CD4-positive, alpha-beta T cell (primary cell): Measurements from ENCODE around the gene SVBP. TPM values are rescaled to one million over a fixed set of nuclear protein-coding genes. Genes with fewer than 3 reads are reported as not detected.

Experiments used
- ATAC-seq: fragments of 200-7000 bp; cut with Tn5 transposase; one replicate; pipeline ENCODE4 v1.10.0; 2022; ENCODE audit warnings: mild to moderate bottlenecking; ENCODE audit not compliant: poor library complexity
- CTCF ChIA-PET: fragments of 350-600 bp; sonication (Branson Sonifier 250); formaldehyde crosslinking; loops from one replicate; lab custom pipeline; 2021; ENCODE audit warnings: antibody characterized with exemption, inconsistent platforms; lab: Charles Lee
- POLR2A ChIA-PET: fragments of 350-600 bp; sonication (Branson Sonifier 250); formaldehyde crosslinking; loops from one replicate; lab custom pipeline; 2021; ENCODE audit warnings: antibody characterized with exemption, inconsistent platforms; lab: Charles Lee
- DNase-seq, 14 experiments: peaks; one replicate each; pipeline ENCODE4 v3.0.0-alpha.2; 2013 to 2020; ENCODE audit warnings: mixed read lengths in 2 of 14
- H3K27ac ChIP-seq, 2 donors: one replicate each; pipeline versions ENCODE4 v1.5.1 to v1.7.0; 2013; ENCODE audit warnings: low read length in 2 of 2, low read depth in 1 of 2, mild to moderate bottlenecking in 1 of 2
- H3K27me3 ChIP-seq, 2 experiments: 1 replicate in 1 of 2; 2 replicates in 1 of 2; pipeline versions ENCODE4 v1.6.1 to v1.7.0; 2013; ENCODE audit warnings: low read length in 2 of 2, control low read depth in 1 of 2, mild to moderate bottlenecking in 1 of 2, moderate library complexity in 1 of 2; ENCODE audit not compliant: insufficient read depth in 2 of 2, control insufficient read depth in 1 of 2
- H3K36me3 ChIP-seq: one replicate; pipeline ENCODE4 v1.6.1; 2013; ENCODE audit warnings: low read length, control low read depth; ENCODE audit not compliant: insufficient read depth
- H3K4me1 ChIP-seq: one replicate; pipeline ENCODE4 v1.6.1; 2013; ENCODE audit warnings: low read length, control low read depth; ENCODE audit not compliant: insufficient read depth
- H3K4me3 ChIP-seq: one replicate; pipeline ENCODE4 v1.5.1; 2013; ENCODE audit warnings: mild to moderate bottlenecking, low read length, moderate library complexity
- H3K9me3 ChIP-seq, 2 experiments: 1 replicate in 1 of 2; 2 replicates in 1 of 2; pipeline versions ENCODE4 v1.6.1 to v1.7.0; 2013; ENCODE audit warnings: low read length in 2 of 2, mild to moderate bottlenecking in 2 of 2, control low read depth in 1 of 2, moderate library complexity in 1 of 2; ENCODE audit not compliant: control insufficient read depth in 1 of 2, insufficient read depth in 1 of 2
- H3K27ac Mint-ChIP-seq: one replicate; pipeline ENCODE4 v1.8.0; 2020; ENCODE audit warnings: mixed read lengths
- H3K27me3 Mint-ChIP-seq: one replicate; pipeline ENCODE4 v1.8.0; 2021; ENCODE audit warnings: mixed read lengths
- H3K36me3 Mint-ChIP-seq: one replicate; pipeline ENCODE4 v1.8.0; 2021; ENCODE audit warnings: low read depth, mixed read lengths
- H3K4me1 Mint-ChIP-seq: one replicate; pipeline ENCODE4 v1.8.0; 2021; ENCODE audit warnings: low read depth, mixed read lengths
- H3K4me3 Mint-ChIP-seq: one replicate; pipeline ENCODE4 v1.8.0; 2020; ENCODE audit warnings: mild to moderate bottlenecking, mixed read lengths
- H3K9me3 Mint-ChIP-seq: one replicate; pipeline ENCODE4 v1.8.0; 2020; ENCODE audit warnings: mixed read lengths
- intact Hi-C, 2 experiments: fragments of 100-400 bp; cut with DNase I in 1 of 2; cut with micrococcal nuclease in 1 of 2; formaldehyde crosslinking; loops; one replicate each; pipeline versions ENCODE4 v1.15.1 to v1.9.0; 2023 to 2025; cut with DNase I, micrococcal nuclease
- total RNA-seq, 174 experiments: library from RNA in 2 of 174; stranded (reverse) in 2 of 174; gene quantifications; one replicate each; pipeline ENCODE4 v1.2.3 and lab custom pipeline; 2021 to 2026
- TF ChIP-seq, protein P1 (sequence below): fragments of 200-600 bp; IDR thresholded peaks from one replicate; pipeline ENCODE4 v1.8.0; 2022; ENCODE audit warnings: antibody characterized with exemption, mild to moderate bottlenecking

SVBP gene
- total RNA-seq, 2 experiments from 2014 or later = 19.2 to 21.3 TPM

DNA sequence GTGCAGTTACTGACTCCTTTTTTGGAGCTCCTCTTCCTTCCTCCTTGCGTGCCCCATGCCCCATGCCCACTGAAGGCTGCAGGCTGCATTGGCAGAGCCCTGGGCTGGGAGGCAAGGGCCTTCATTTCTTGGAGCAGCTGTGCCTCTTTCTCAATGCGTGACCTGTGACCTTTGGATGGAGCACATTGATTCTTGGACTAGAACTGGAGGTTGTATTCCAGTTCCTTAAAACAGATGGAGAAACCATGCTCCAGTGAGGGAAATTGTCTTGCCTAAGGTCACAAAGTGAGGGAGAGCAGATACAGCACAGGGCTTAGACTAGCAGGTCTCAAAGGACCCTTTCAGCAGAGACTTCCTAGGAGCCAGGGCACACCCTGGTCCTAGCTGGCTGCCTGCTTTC, 23.4 kb downstream of the SVBP start:
- TF ChIP-seq, protein P1, sequence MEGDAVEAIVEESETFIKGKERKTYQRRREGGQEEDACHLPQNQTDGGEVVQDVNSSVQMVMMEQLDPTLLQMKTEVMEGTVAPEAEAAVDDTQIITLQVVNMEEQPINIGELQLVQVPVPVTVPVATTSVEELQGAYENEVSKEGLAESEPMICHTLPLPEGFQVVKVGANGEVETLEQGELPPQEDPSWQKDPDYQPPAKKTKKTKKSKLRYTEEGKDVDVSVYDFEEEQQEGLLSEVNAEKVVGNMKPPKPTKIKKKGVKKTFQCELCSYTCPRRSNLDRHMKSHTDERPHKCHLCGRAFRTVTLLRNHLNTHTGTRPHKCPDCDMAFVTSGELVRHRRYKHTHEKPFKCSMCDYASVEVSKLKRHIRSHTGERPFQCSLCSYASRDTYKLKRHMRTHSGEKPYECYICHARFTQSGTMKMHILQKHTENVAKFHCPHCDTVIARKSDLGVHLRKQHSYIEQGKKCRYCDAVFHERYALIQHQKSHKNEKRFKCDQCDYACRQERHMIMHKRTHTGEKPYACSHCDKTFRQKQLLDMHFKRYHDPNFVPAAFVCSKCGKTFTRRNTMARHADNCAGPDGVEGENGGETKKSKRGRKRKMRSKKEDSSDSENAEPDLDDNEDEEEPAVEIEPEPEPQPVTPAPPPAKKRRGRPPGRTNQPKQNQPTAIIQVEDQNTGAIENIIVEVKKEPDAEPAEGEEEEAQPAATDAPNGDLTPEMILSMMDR = no peak
- Histone ChIP-seq H3K27me3 (no peaks in the 10 kb centered on the region), H3K27ac (no peak overlapping the region), H3K4me3 (no peak overlapping the region), H3K9me3 (no peaks in the 10 kb centered on the region), H3K36me3 (no peaks in the 10 kb centered on the region), H3K4me1 (no peaks in the 10 kb centered on the region)
- Mint-ChIP-seq H3K27ac (no peak overlapping the region), H3K4me3 (no peak overlapping the region), H3K4me1 (no peaks in the 10 kb centered on the region), H3K36me3 (no peaks in the 10 kb centered on the region), H3K9me3 (no peaks in the 10 kb centered on the region), H3K27me3 (no peaks in the 10 kb centered on the region)
- ChIA-PET POLR2A (interaction anchor here (0.9 kb wide), 1 partner anchor 27 kb away, joined by 3 read pairs; the partner anchor contains the start of genes C1orf50 and P3H1), CTCF (no interaction called here)
- no peak for DNase-seq
- ATAC-seq = no peak
- intact Hi-C loops = no loop called here

DNA sequence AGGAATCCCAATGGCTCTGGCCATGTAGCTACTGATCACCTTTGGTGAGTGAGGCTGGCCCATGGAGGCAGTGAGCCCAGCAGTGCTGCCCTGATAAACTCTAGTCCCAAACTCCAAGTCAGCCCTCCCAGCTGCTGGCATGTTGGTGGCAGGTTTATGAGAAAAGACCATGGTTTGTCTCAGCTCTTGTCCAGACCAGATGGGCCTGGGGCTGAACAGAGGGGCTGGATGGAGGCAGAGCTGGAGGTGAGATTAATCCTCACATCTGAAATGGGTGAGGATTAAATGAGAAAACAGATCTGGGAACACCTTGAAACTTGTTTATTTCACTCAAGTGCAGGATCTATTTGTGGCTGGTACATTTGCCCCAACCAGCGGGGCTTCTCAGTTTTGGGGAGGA, 29.2 kb downstream of the SVBP start:
- Histone ChIP-seq H3K36me3 (no peaks in the 10 kb centered on the region), H3K9me3 (no peaks in the 10 kb centered on the region), H3K4me1 (peaks cover 16% of the 10 kb centered on the region), H3K27me3 (no peaks in the 10 kb centered on the region), H3K4me3 (no peak overlapping the region), H3K27ac (no peak overlapping the region)
- ChIA-PET POLR2A (no interaction called here), CTCF (interaction anchor here (0.6 to 1.0 kb wide), 2 partner anchors 10 to 86 kb away, joined by 3 to 4 read pairs; no protein-coding TSS in a partner anchor)
- no peaks in the 10 kb centered on the region for H3K27me3 Mint-ChIP-seq
- H3K9me3 Mint-ChIP-seq = no peaks in the 10 kb centered on the region
- DNase-seq (no peak), ATAC-seq (no peak)
- no peak overlapping the region for H3K4me3 Mint-ChIP-seq
- no peak overlapping the region for H3K27ac Mint-ChIP-seq
- intact Hi-C loops = no loop called here
- H3K4me1 Mint-ChIP-seq = peaks cover 21% of the 10 kb centered on the region
- TF ChIP-seq, protein P1 = no peak
- peaks cover 5% of the 10 kb centered on the region for H3K36me3 Mint-ChIP-seq

DNA sequence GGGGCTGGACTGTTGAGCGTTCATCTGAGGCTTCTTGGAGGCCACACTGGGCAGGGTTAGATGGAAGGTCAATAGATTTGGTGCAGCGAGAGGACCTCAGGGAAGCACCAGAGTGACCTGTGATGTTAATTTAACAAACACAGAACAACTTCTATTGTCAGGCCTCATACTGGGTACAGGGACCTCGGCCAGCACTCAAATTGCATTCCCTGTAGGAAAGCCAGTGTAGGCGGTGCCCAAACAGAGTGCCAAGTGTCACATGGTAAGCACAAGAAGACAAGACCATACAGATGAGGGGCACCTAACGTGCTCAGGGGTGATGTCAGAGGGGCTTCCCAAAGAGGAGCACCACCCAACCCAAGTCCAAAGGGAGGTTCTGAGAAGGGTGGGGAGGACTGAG, 31.1 kb downstream of the SVBP start:
- no peaks in the 10 kb centered on the region for H3K9me3 Mint-ChIP-seq
- POLR2A ChIA-PET = interaction anchor here (2.7 kb wide), 1 partner anchor 19 kb away, joined by 28 read pairs; the partner anchor contains the start of genes C1orf50 and P3H1
- H3K27me3 ChIP-seq = no peaks in the 10 kb centered on the region
- no peak for DNase-seq
- no peak for ATAC-seq
- H3K4me1 Mint-ChIP-seq = peaks cover 21% of the 10 kb centered on the region
- H3K36me3 Mint-ChIP-seq = peaks cover 13% of the 10 kb centered on the region
- H3K36me3 ChIP-seq = peaks cover 3% of the 10 kb centered on the region
- no peak overlapping the region for H3K4me3 ChIP-seq
- peaks cover 16% of the 10 kb centered on the region for H3K4me1 ChIP-seq
- H3K4me3 Mint-ChIP-seq = peak overlapping the region; percentile 89
- no peaks in the 10 kb centered on the region for H3K9me3 ChIP-seq
- no peak overlapping the region for H3K27ac ChIP-seq
- H3K27me3 Mint-ChIP-seq = no peaks in the 10 kb centered on the region
- CTCF ChIA-PET = interaction anchor here (1.5 kb wide), 1 partner anchor 22 kb away, joined by 3 read pairs; no protein-coding TSS in a partner anchor
- TF ChIP-seq, protein P1 = no peak
- intact Hi-C loops = no loop called here
- peak overlapping the region; percentile 49 for H3K27ac Mint-ChIP-seq
